IMR-90 (cell line): ENCODE results near the gene SLC38A1. TPM values are rescaled to one million over a fixed set of nuclear protein-coding genes. Genes with fewer than 3 reads are reported as not detected.
A peak's percentile ranks its signal among the peaks of the same experiment; 100 is the strongest.

Experiments used
- ATAC-seq: fragments of 200-7000 bp; cut with Tn5 transposase; 2 replicates; pipeline ENCODE4 v1.9.1; 2020; ENCODE audit warnings: low read depth, mild to moderate bottlenecking, moderate library complexity
- BruUV-seq: library from RNA; stranded (reverse); fragments of 400-500 nt; replicated peaks from 2 replicates; lab custom pipeline; 2021; lab: Mats Ljungman, UMichigan
- CTCF ChIA-PET: fragments of 300-600 bp; formaldehyde crosslinking; extraction: SDS; loops from one replicate; lab custom pipeline; 2021; ENCODE audit warnings: antibody characterized with exemption; lab: Yijun Ruan, JAX
- POLR2A ChIA-PET: fragments of 300-600 bp; sonication (Branson Sonifier 250); formaldehyde crosslinking; loops from one replicate; lab custom pipeline; 2022; ENCODE audit warnings: antibody characterized with exemption; ENCODE audit not compliant: unreplicated experiment; lab: Charles Lee
- DNase-seq: peaks from one replicate; pipeline ENCODE4 v3.0.0; 2013
- H2AFZ ChIP-seq: replicated peaks from 2 replicates; pipeline ENCODE3; 2013; ENCODE audit warnings: low read length, mild to moderate bottlenecking; ENCODE audit not compliant: poor library complexity
- H2AK5ac ChIP-seq: 2 replicates; pipeline ENCODE4 v1.6.1; 2013; ENCODE audit warnings: low read depth, low read length, inconsistent platforms
- H2AK9ac ChIP-seq: replicated peaks from 2 replicates; pipeline ENCODE3; 2013; ENCODE audit warnings: mild to moderate bottlenecking, low read depth, low read length, moderate library complexity; ENCODE audit not compliant: poor library complexity
- H2BK120ac ChIP-seq: 2 replicates; pipeline ENCODE4 v1.6.1; 2013; ENCODE audit warnings: low read depth, low read length, inconsistent platforms
- H2BK15ac ChIP-seq: 3 replicates; pipeline ENCODE4 v1.6.1; 2013; ENCODE audit warnings: low read depth, low read length, inconsistent platforms
- H2BK20ac ChIP-seq: 2 replicates; pipeline ENCODE4 v1.6.1; 2013; ENCODE audit warnings: low read depth, mild to moderate bottlenecking, inconsistent platforms, low read length, moderate library complexity
- H2BK5ac ChIP-seq: 2 replicates; pipeline ENCODE4 v1.6.1; 2013; ENCODE audit warnings: mild to moderate bottlenecking, low read depth, low read length, inconsistent platforms; ENCODE audit not compliant: poor library complexity, severe bottlenecking
- H3K14ac ChIP-seq: replicated peaks from 2 replicates; pipeline ENCODE4 v1.6.1; 2013; ENCODE audit warnings: low read depth, low read length, inconsistent platforms
- H3K18ac ChIP-seq: 2 replicates; pipeline ENCODE4 v1.6.1; 2013; ENCODE audit warnings: low read depth, low read length, control low read depth
- H3K23ac ChIP-seq: 2 replicates; pipeline ENCODE4 v1.6.1; 2013; ENCODE audit warnings: low read depth, low read length, inconsistent platforms
- H3K27ac ChIP-seq: 2 replicates; pipeline ENCODE4 v1.5.1; 2013; ENCODE audit warnings: mild to moderate bottlenecking, control low read depth, low read length; ENCODE audit not compliant: insufficient read depth
- H3K27me3 ChIP-seq: 2 replicates; pipeline ENCODE4 v1.6.1; 2013; ENCODE audit warnings: low read length; ENCODE audit not compliant: control insufficient read depth, insufficient read depth
- H3K36me3 ChIP-seq: 2 replicates; pipeline ENCODE4 v1.6.1; 2013; ENCODE audit warnings: low read length, mixed read lengths; ENCODE audit not compliant: control insufficient read depth, insufficient read depth
- H3K4ac ChIP-seq: 2 replicates; pipeline ENCODE4 v1.6.1; 2013; ENCODE audit warnings: low read depth, low read length, inconsistent platforms
- H3K4me1 ChIP-seq: 2 replicates; pipeline ENCODE4 v1.6.1; 2013; ENCODE audit warnings: low read length, mixed read lengths; ENCODE audit not compliant: control insufficient read depth, insufficient read depth
- H3K4me2 ChIP-seq: 2 replicates; pipeline ENCODE4 v1.6.1; 2013; ENCODE audit warnings: low read depth, mild to moderate bottlenecking, control low read depth, low read length, moderate library complexity
- H3K4me3 ChIP-seq: 2 replicates; pipeline ENCODE4 v1.5.1; 2013; ENCODE audit warnings: low read depth, mild to moderate bottlenecking, control low read depth, low read length, moderate library complexity; ENCODE audit not compliant: insufficient read depth
- H3K56ac ChIP-seq: 2 replicates; pipeline ENCODE4 v1.6.1; 2013; ENCODE audit warnings: low read length, inconsistent platforms; ENCODE audit not compliant: insufficient read depth; ENCODE audit errors: extremely low read depth
- H3K79me1 ChIP-seq, 2 experiments: 2 replicates each; pipeline ENCODE4 v1.6.1; 2013; ENCODE audit warnings: low read length in 2 of 2, inconsistent platforms in 1 of 2, low read depth in 1 of 2
- H3K9ac ChIP-seq: 2 replicates; pipeline ENCODE4 v1.6.1; 2013; ENCODE audit warnings: low read depth, low read length, control low read depth
- H3K9me1 ChIP-seq: 2 replicates; pipeline ENCODE4 v1.6.1; 2013; ENCODE audit warnings: low read length, inconsistent platforms; ENCODE audit not compliant: insufficient read depth
- H3K9me3 ChIP-seq: 2 replicates; pipeline ENCODE4 v1.6.1; 2013; ENCODE audit warnings: low read length; ENCODE audit not compliant: control insufficient read depth, insufficient read depth
- H4K20me1 ChIP-seq: 2 replicates; pipeline ENCODE4 v1.6.1; 2013; ENCODE audit warnings: low read length, inconsistent platforms; ENCODE audit not compliant: insufficient read depth
- H4K5ac ChIP-seq: 2 replicates; pipeline ENCODE4 v1.6.1; 2013; ENCODE audit warnings: mild to moderate bottlenecking, low read depth, low read length, control low read depth
- H4K8ac ChIP-seq, 2 experiments: 2 replicates each; pipeline ENCODE4 v1.6.1; 2013; ENCODE audit warnings: low read depth in 2 of 2, low read length in 2 of 2, control low read depth in 1 of 2, inconsistent platforms in 1 of 2
- H4K91ac ChIP-seq: 2 replicates; pipeline ENCODE4 v1.6.1; 2013; ENCODE audit warnings: low read depth, low read length, inconsistent platforms; ENCODE audit not compliant: insufficient read depth
- CEBPB ChIP-seq: IDR thresholded peaks from 2 replicates; pipeline ENCODE4 v1.6.1; 2012; ENCODE audit warnings: low read depth, low read length, improper control_type of control experiment
- CHD1 ChIP-seq: IDR thresholded peaks from 2 replicates; pipeline ENCODE4 v1.6.1; 2012; ENCODE audit warnings: low read depth, low read length, improper control_type of control experiment
- WGBS, 2 experiments: methylation state at CpG; one replicate each; pipeline versions ENCODE4 v1.1.5 to v1.1.7; 2013; ENCODE audit warnings: missing lambda C conversion rate in 2 of 2; ENCODE audit not compliant: insufficient read length in 1 of 2; ENCODE audit errors: extremely low coverage in 2 of 2; 5-methylcytosine and 5-hydroxymethylcytosine counted together
- dilution Hi-C: fragments of 300-500 bp; cut with HindIII; formaldehyde crosslinking; loops from one replicate; pipeline ENCODE4 v1.14.3; 2018; ENCODE audit warnings: low sequenced_read_pairs; ENCODE audit not compliant: unreplicated experiment
- in situ Hi-C: fragments of 300-500 bp; cut with MboI; formaldehyde crosslinking; loops from 3 replicates; pipeline ENCODE4 v1.14.3; 2019; ENCODE audit warnings: low sequenced_read_pairs, inconsistent platforms, mixed read lengths
- intact Hi-C: fragments of 100-400 bp; cut with micrococcal nuclease; formaldehyde crosslinking; loops from 2 replicates; pipeline ENCODE4 v1.10.0; 2022
- polyA plus RNA-seq, 3 experiments: library from polyadenylated mRNA; depleted of rRNA; stranded (reverse); fragments of >200 nt; gene quantifications; 2 replicates each; pipeline ENCODE4 v1.2.3, GENCODE V29; 2012; ENCODE audit warnings: low replicate concordance in 1 of 3
- total RNA-seq: library from RNA; depleted of rRNA; stranded (reverse); fragments of >200 nt; gene quantifications from 2 replicates; pipeline ENCODE4 v1.2.3, GENCODE V29; 2012

The SLC38A1 gene
- total and polyA plus RNA-seq, 2 of the 4 experiments (the other 2 are of a cell fraction), result 22.8 to 61.5 TPM

GRCh38 chr12:46160101-46160980, 108.5 kb downstream of the SLC38A1 start:
- intact Hi-C loops (no loop called here), in situ Hi-C loops (loop anchor here (25.0 kb wide), 1 partner anchor 527 kb away; no protein-coding TSS in a partner anchor), dilution Hi-C loops (no loop called here)
- peak; percentile 40 for ATAC-seq
- Histone ChIP-seq H2BK15ac (no peak overlapping the region), H3K9ac (no peak overlapping the region), H3K18ac (no peak overlapping the region), H4K8ac (no peak overlapping the region), H4K91ac (no peak overlapping the region), H3K79me1 (no peaks in the 10 kb centered on the region), H2BK20ac (no peak overlapping the region), H3K9me3 (no peaks in the 10 kb centered on the region), H3K4ac (no peak overlapping the region), H3K14ac (no peak overlapping the region), H3K4me3 (no peak overlapping the region), H2BK5ac (no peak overlapping the region), H3K27ac (no peak overlapping the region), H3K4me1 (peaks cover 3% of the 10 kb centered on the region), H3K56ac (no peak overlapping the region; the same call in 1 of the 2 replicates), H3K23ac (no peak overlapping the region), H3K9me1 (no peaks in the 10 kb centered on the region), H2AK5ac (peak overlapping the region; percentile 11; the same call in 1 of the 2 replicates), H2BK120ac (no peak overlapping the region), H2AK9ac (no peak overlapping the region), H3K27me3 (no peaks in the 10 kb centered on the region), H4K5ac (no peak overlapping the region), H3K36me3 (no peaks in the 10 kb centered on the region), H2AFZ (no peak overlapping the region), H3K4me2 (no peak overlapping the region), H4K20me1 (no peaks in the 10 kb centered on the region)
- TF ChIP-seq CHD1 (no peak), CEBPB (peak; percentile 54; the same call in 1 of the 2 replicates)
- CTCF ChIA-PET, result no interaction called here
- no CpG with 5 or more reads among the region's 10 CpGs for WGBS, 2 experiments
- POLR2A ChIA-PET, result no interaction called here
- no TSS peak for BruUV-seq
- DNase-seq, result peak; percentile 44
